Neural progenitor cell (in vitro differentiated cells): ENCODE measurements around the gene BEGAIN. TPM values are rescaled to one million over a fixed set of nuclear protein-coding genes. Genes with fewer than 3 reads are reported as not detected.

Source experiments
- DNase-seq: peaks from one replicate; pipeline ENCODE4 v3.0.0-alpha.2; 2016; ENCODE audit warnings: low spot score
- H2AFZ ChIP-seq: fragments of 200-600 bp; sonication (generic); replicated peaks from 2 replicates; pipeline ENCODE4 v1.6.1; 2016; ENCODE audit warnings: antibody characterized with exemption
- H3F3A ChIP-seq: fragments of 200-600 bp; sonication (generic); 2 replicates; pipeline ENCODE4 v1.6.1; 2016; ENCODE audit warnings: antibody characterized with exemption, low read depth
- H3K27ac ChIP-seq: fragments of 200-600 bp; sonication (generic); 2 replicates; pipeline ENCODE4 v1.5.1; 2016; ENCODE audit warnings: mild to moderate bottlenecking
- H3K27me3 ChIP-seq: fragments of 200-600 bp; sonication (generic); 2 replicates; pipeline ENCODE4 v1.6.1; 2016; ENCODE audit warnings: mild to moderate bottlenecking, moderate library complexity
- H3K36me3 ChIP-seq: fragments of 200-600 bp; sonication (generic); 2 replicates; pipeline ENCODE4 v1.5.1; 2016
- H3K4me1 ChIP-seq: fragments of 200-600 bp; sonication (generic); 2 replicates; pipeline ENCODE4 v1.6.1; 2016; ENCODE audit warnings: mixed run types
- H3K4me2 ChIP-seq: fragments of 200-600 bp; sonication (generic); 2 replicates; pipeline ENCODE4 v1.6.1; 2016
- H3K4me3 ChIP-seq: fragments of 200-600 bp; sonication (generic); 2 replicates; pipeline ENCODE4 v1.5.1; 2016
- H3K79me2 ChIP-seq: fragments of 200-600 bp; sonication (generic); 2 replicates; pipeline ENCODE4 v1.6.1; 2016; ENCODE audit warnings: low read depth
- H3K9ac ChIP-seq: fragments of 200-600 bp; sonication (generic); 2 replicates; pipeline ENCODE4 v1.6.1; 2016
- H3K9me3 ChIP-seq: fragments of 200-600 bp; sonication (generic); 2 replicates; pipeline ENCODE4 v1.5.1; 2016; ENCODE audit warnings: low read depth
- H4K20me1 ChIP-seq: fragments of 200-600 bp; sonication (generic); 2 replicates; pipeline ENCODE4 v1.6.1; 2016; ENCODE audit warnings: low read depth
- H3K27ac Mint-ChIP-seq: 3 replicates; pipeline ENCODE4 v1.8.0; 2021; ENCODE audit warnings: mixed read lengths
- H3K27me3 Mint-ChIP-seq: 2 replicates; pipeline ENCODE4 v1.8.0; 2022; ENCODE audit warnings: low read depth, mild to moderate bottlenecking, inconsistent platforms, moderate library complexity, mixed read lengths; ENCODE audit not compliant: insufficient read depth
- H3K36me3 Mint-ChIP-seq: 3 replicates; pipeline ENCODE4 v1.8.0; 2021; ENCODE audit warnings: mixed read lengths
- H3K4me1 Mint-ChIP-seq: 3 replicates; pipeline ENCODE4 v1.8.0; 2021; ENCODE audit warnings: mixed read lengths
- H3K4me3 Mint-ChIP-seq: 3 replicates; pipeline ENCODE4 v1.8.0; 2021; ENCODE audit warnings: mild to moderate bottlenecking, moderate library complexity, mixed read lengths
- H3K9me3 Mint-ChIP-seq: 3 replicates; pipeline ENCODE4 v1.8.0; 2020; ENCODE audit warnings: mixed read lengths
- EZH2 ChIP-seq: fragments of 200-600 bp; sonication (generic); IDR thresholded peaks from 2 replicates; pipeline ENCODE4 v1.6.1; 2017; ENCODE audit warnings: antibody characterized with exemption, mild to moderate bottlenecking, moderate library complexity
- EZH2phosphoT487 ChIP-seq: fragments of 200-600 bp; sonication (generic); IDR thresholded peaks from 2 replicates; pipeline ENCODE4 v1.6.1; 2017; ENCODE audit warnings: antibody characterized with exemption
- total RNA-seq: library from RNA; depleted of rRNA; stranded (reverse); fragments of >200 nt; gene quantifications from 2 replicates; pipeline ENCODE4 v1.2.3, GENCODE V29; 2015; ENCODE audit warnings: low replicate concordance
- TF ChIP-seq, protein P1 (sequence below): fragments of 200-600 bp; sonication (generic); IDR thresholded peaks from 2 replicates; pipeline ENCODE4 v1.5.1; 2017; ENCODE audit warnings: antibody characterized with exemption, mild to moderate bottlenecking

The BEGAIN gene
- total RNA-seq, 1 donor from 2014 or later, result 4.0 TPM

DNA sequence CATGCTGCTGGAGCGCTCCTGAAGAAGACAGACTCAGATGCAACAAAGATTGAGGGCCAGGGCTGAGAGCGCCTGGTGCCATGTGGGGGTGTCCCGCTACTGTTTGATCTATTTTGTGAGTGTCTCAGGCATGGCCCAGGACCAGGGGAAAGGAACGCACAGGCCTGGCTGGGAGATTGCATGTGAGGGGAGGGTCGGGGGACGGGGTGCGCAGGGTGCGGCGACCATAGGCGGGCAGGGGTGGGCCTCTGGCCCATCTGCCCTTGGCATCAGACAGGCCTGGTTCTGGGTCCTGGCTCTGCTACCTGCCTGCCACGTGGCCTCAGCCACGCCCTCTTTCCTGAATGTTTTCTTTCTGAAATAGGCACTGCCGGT is 47.5 kb downstream of the BEGAIN start:
- Histone ChIP-seq H3K4me2 (no peak overlapping the region), H3K9me3 (no peaks in the 10 kb centered on the region), H2AFZ (no peak overlapping the region), H3K9ac (no peak overlapping the region), H3K27me3 (no peaks in the 10 kb centered on the region), H4K20me1 (no peaks in the 10 kb centered on the region), H3K4me1 (peaks cover 3% of the 10 kb centered on the region), H3K36me3 (no peaks in the 10 kb centered on the region), H3K79me2 (no peaks in the 10 kb centered on the region), H3F3A (no peaks in the 10 kb centered on the region), H3K4me3 (no peak overlapping the region), H3K27ac (no peak overlapping the region)
- TF ChIP-seq EZH2, result no peak
- no peak for TF ChIP-seq EZH2phosphoT487
- TF ChIP-seq, protein P1, sequence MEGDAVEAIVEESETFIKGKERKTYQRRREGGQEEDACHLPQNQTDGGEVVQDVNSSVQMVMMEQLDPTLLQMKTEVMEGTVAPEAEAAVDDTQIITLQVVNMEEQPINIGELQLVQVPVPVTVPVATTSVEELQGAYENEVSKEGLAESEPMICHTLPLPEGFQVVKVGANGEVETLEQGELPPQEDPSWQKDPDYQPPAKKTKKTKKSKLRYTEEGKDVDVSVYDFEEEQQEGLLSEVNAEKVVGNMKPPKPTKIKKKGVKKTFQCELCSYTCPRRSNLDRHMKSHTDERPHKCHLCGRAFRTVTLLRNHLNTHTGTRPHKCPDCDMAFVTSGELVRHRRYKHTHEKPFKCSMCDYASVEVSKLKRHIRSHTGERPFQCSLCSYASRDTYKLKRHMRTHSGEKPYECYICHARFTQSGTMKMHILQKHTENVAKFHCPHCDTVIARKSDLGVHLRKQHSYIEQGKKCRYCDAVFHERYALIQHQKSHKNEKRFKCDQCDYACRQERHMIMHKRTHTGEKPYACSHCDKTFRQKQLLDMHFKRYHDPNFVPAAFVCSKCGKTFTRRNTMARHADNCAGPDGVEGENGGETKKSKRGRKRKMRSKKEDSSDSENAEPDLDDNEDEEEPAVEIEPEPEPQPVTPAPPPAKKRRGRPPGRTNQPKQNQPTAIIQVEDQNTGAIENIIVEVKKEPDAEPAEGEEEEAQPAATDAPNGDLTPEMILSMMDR, result no peak
- H3K4me1 Mint-ChIP-seq, result peaks cover 14% of the 10 kb centered on the region
- peaks cover 8% of the 10 kb centered on the region for H3K27me3 Mint-ChIP-seq
- H3K27ac Mint-ChIP-seq, result peak overlapping the region; percentile 96
- H3K36me3 Mint-ChIP-seq, result no peaks in the 10 kb centered on the region
- no peak for DNase-seq
- no peaks in the 10 kb centered on the region for H3K9me3 Mint-ChIP-seq
- H3K4me3 Mint-ChIP-seq, result no peak overlapping the region

DNA sequence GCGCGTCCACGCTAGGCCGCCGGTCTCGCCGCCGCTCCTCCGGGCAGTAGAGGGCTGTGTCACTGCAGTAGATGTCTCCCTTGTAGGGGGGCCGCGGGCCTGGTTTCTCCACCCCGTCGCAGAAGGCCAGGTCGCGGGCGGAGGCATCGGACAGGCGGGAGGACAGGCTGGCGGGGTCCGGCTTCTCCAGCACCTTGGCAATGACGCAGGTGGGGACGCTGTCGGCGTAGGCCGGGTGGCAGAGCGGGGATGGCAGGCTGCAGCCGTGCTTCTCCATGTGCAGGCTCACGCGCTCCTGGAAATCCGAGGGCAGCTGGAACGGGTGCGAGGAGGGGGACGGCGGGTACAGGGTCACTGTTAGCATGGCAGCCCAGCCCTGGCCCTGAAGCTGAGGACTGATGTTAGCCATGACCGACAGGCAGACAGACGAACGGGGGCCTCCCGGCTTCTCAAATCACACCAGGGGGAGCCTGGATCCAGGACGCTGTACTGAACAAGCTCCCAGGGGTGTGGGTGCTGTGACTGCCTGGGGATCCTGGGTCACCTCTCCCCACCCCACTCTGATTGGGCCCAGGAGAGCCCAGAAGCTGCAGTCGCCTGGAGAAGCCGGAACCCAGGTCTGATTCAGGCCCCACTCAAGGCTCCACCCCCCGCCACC is 48.1 kb downstream of the BEGAIN start:
- Mint-ChIP-seq H3K4me1 (peaks cover 21% of the 10 kb centered on the region), H3K27me3 (peaks cover 9% of the 10 kb centered on the region), H3K36me3 (no peaks in the 10 kb centered on the region), H3K9me3 (no peaks in the 10 kb centered on the region), H3K27ac (no peak overlapping the region), H3K4me3 (no peak overlapping the region)
- no peak overlapping the region for H3K4me3 ChIP-seq
- TF ChIP-seq EZH2 (no peak), EZH2phosphoT487 (no peak)
- TF ChIP-seq, protein P1, result no peak
- no peaks in the 10 kb centered on the region for H3K27me3 ChIP-seq
- no peak overlapping the region for H3K9ac ChIP-seq
- no peaks in the 10 kb centered on the region for H3K9me3 ChIP-seq
- DNase-seq, result no peak
- no peak overlapping the region for H3K4me2 ChIP-seq
- H4K20me1 ChIP-seq, result no peaks in the 10 kb centered on the region
- peaks cover 10% of the 10 kb centered on the region for H3K4me1 ChIP-seq
- H2AFZ ChIP-seq, result no peak overlapping the region
- no peaks in the 10 kb centered on the region for H3F3A ChIP-seq
- no peaks in the 10 kb centered on the region for H3K36me3 ChIP-seq
- no peaks in the 10 kb centered on the region for H3K79me2 ChIP-seq
- H3K27ac ChIP-seq, result no peak overlapping the region

GRCh38 chr14:100538351-100539002 is 48.7 kb downstream of the BEGAIN start:
- Histone ChIP-seq H3K79me2 (no peaks in the 10 kb centered on the region), H3K4me1 (peaks cover 12% of the 10 kb centered on the region), H3K4me2 (no peak overlapping the region), H3K27me3 (no peaks in the 10 kb centered on the region), H3K4me3 (no peak overlapping the region), H3F3A (no peaks in the 10 kb centered on the region), H3K27ac (no peak overlapping the region), H3K9me3 (no peaks in the 10 kb centered on the region), H3K36me3 (no peaks in the 10 kb centered on the region), H2AFZ (no peak overlapping the region), H3K9ac (no peak overlapping the region), H4K20me1 (no peaks in the 10 kb centered on the region)
- no peak overlapping the region for H3K27ac Mint-ChIP-seq
- TF ChIP-seq EZH2, result no peak
- TF ChIP-seq EZH2phosphoT487, result no peak
- TF ChIP-seq, protein P1, result no peak
- DNase-seq, result no peak
- no peak overlapping the region for H3K4me3 Mint-ChIP-seq
- peaks cover 23% of the 10 kb centered on the region for H3K4me1 Mint-ChIP-seq
- no peaks in the 10 kb centered on the region for H3K9me3 Mint-ChIP-seq
- peaks cover 9% of the 10 kb centered on the region for H3K27me3 Mint-ChIP-seq
- no peaks in the 10 kb centered on the region for H3K36me3 Mint-ChIP-seq
